ENCODE data around the gene STAT6.

STAT6 gene

GRCh38 chr12:57111031-57111734, at the start of gene STAT6:
Gene STAT6 (minus strand): TSS chr12:57111362. CDS start chr12:57108278, 3,084 bp downstream.
- Histone ChIP-seq H3K9ac (ENCODE audit: low read length) (peak within 1 kb of the TSS; percentile 72), H3K36me3 (ENCODE audit: control insufficient read depth, low read depth, low read length) (peaks cover 9% of the 10 kb centered on the region), H3K27me3 (ENCODE audit: control insufficient read depth, insufficient read depth, low read length) (no peaks in the 10 kb centered on the region), H3K4me3 (ENCODE audit: low read length) (peak within 1 kb of the TSS; percentile 57), H3K9me3 (ENCODE audit: control insufficient read depth, low read depth, low read length) (no peaks in the 10 kb centered on the region), H3K27ac (ENCODE audit: low read length) (peak within 1 kb of the TSS; percentile 82), H3K4me1 (ENCODE audit: control insufficient read depth, low read depth, low read length) (peaks cover 24% of the 10 kb centered on the region)

- no peaks in the 10 kb centered on the region for H3K9me3 ChIP-seq (ENCODE audit: control insufficient read depth, low read depth, low read length)
- H3K4me1 ChIP-seq (ENCODE audit: control insufficient read depth, low read depth, low read length), result no peaks in the 10 kb centered on the region
- H3K36me3 ChIP-seq (ENCODE audit: control insufficient read depth, low read depth, low read length), result peaks cover 80% of the 10 kb centered on the region
- H3K4me3 ChIP-seq (ENCODE audit: low read length), result no peak overlapping the region
- H3K9ac ChIP-seq (ENCODE audit: low read length), result no peak overlapping the region
- H3K27me3 ChIP-seq (ENCODE audit: control insufficient read depth, insufficient read depth, low read length), result no peaks in the 10 kb centered on the region
- no peak overlapping the region for H3K27ac ChIP-seq (ENCODE audit: low read length)
Measured at GRCh38 chr12:57160741-57161140, 49.6 kb upstream of the STAT6 start.

GRCh38 chr12:57160040-57160439, 48.9 kb upstream of the STAT6 start:
- H3K36me3 ChIP-seq (ENCODE audit: control insufficient read depth, low read depth, low read length), result peaks cover 82% of the 10 kb centered on the region
- no peak overlapping the region for H3K27ac ChIP-seq (ENCODE audit: low read length)
- H3K9me3 ChIP-seq (ENCODE audit: control insufficient read depth, low read depth, low read length), result no peaks in the 10 kb centered on the region
- H3K4me1 ChIP-seq (ENCODE audit: control insufficient read depth, low read depth, low read length), result no peaks in the 10 kb centered on the region
- H3K4me3 ChIP-seq (ENCODE audit: low read length), result no peak overlapping the region
- no peaks in the 10 kb centered on the region for H3K27me3 ChIP-seq (ENCODE audit: control insufficient read depth, insufficient read depth, low read length)
- no peak overlapping the region for H3K9ac ChIP-seq (ENCODE audit: low read length)

GRCh38 chr12:57159311-57159710, 48.1 kb upstream of the STAT6 start:
- H3K36me3 ChIP-seq (ENCODE audit: control insufficient read depth, low read depth, low read length), result peaks cover 82% of the 10 kb centered on the region
- H3K27me3 ChIP-seq (ENCODE audit: control insufficient read depth, insufficient read depth, low read length), result no peaks in the 10 kb centered on the region
- H3K9ac ChIP-seq (ENCODE audit: low read length), result no peak overlapping the region
- no peaks in the 10 kb centered on the region for H3K4me1 ChIP-seq (ENCODE audit: control insufficient read depth, low read depth, low read length)
- no peak overlapping the region for H3K27ac ChIP-seq (ENCODE audit: low read length)
- no peaks in the 10 kb centered on the region for H3K9me3 ChIP-seq (ENCODE audit: control insufficient read depth, low read depth, low read length)
- no peak overlapping the region for H3K4me3 ChIP-seq (ENCODE audit: low read length)

- no peak overlapping the region for H3K4me3 ChIP-seq (ENCODE audit: low read length)
- H3K36me3 ChIP-seq (ENCODE audit: control insufficient read depth, low read depth, low read length), result peaks cover 81% of the 10 kb centered on the region
- H3K27me3 ChIP-seq (ENCODE audit: control insufficient read depth, insufficient read depth, low read length), result no peaks in the 10 kb centered on the region
- H3K9me3 ChIP-seq (ENCODE audit: control insufficient read depth, low read depth, low read length), result no peaks in the 10 kb centered on the region
- no peak overlapping the region for H3K9ac ChIP-seq (ENCODE audit: low read length)
- H3K27ac ChIP-seq (ENCODE audit: low read length), result no peak overlapping the region
- H3K4me1 ChIP-seq (ENCODE audit: control insufficient read depth, low read depth, low read length), result no peaks in the 10 kb centered on the region
Measured at GRCh38 chr12:57158665-57159064, 47.5 kb upstream of the STAT6 start.

- Histone ChIP-seq H3K9me3 (ENCODE audit: control insufficient read depth, low read depth, low read length) (no peaks in the 10 kb centered on the region), H3K36me3 (ENCODE audit: control insufficient read depth, low read depth, low read length) (peaks cover 81% of the 10 kb centered on the region), H3K27ac (ENCODE audit: low read length) (no peak overlapping the region), H3K27me3 (ENCODE audit: control insufficient read depth, insufficient read depth, low read length) (no peaks in the 10 kb centered on the region), H3K4me3 (ENCODE audit: low read length) (no peak overlapping the region), H3K4me1 (ENCODE audit: control insufficient read depth, low read depth, low read length) (no peaks in the 10 kb centered on the region), H3K9ac (ENCODE audit: low read length) (no peak overlapping the region)
Measured at GRCh38 chr12:57158186-57158585, 47.0 kb upstream of the STAT6 start.

GRCh38 chr12:57157588-57158173, 46.5 kb upstream of the STAT6 start:
- H3K9ac ChIP-seq (ENCODE audit: low read length), result no peak overlapping the region
- H3K4me1 ChIP-seq (ENCODE audit: control insufficient read depth, low read depth, low read length), result no peaks in the 10 kb centered on the region
- no peak overlapping the region for H3K4me3 ChIP-seq (ENCODE audit: low read length)
- peaks cover 78% of the 10 kb centered on the region for H3K36me3 ChIP-seq (ENCODE audit: control insufficient read depth, low read depth, low read length)
- no peaks in the 10 kb centered on the region for H3K9me3 ChIP-seq (ENCODE audit: control insufficient read depth, low read depth, low read length)
- H3K27me3 ChIP-seq (ENCODE audit: control insufficient read depth, insufficient read depth, low read length), result no peaks in the 10 kb centered on the region
- no peak overlapping the region for H3K27ac ChIP-seq (ENCODE audit: low read length)

GRCh38 chr12:57156701-57157403, 45.7 kb upstream of the STAT6 start:
- Histone ChIP-seq H3K4me1 (ENCODE audit: control insufficient read depth, low read depth, low read length) (peaks cover 6% of the 10 kb centered on the region), H3K9me3 (ENCODE audit: control insufficient read depth, low read depth, low read length) (no peaks in the 10 kb centered on the region), H3K4me3 (ENCODE audit: low read length) (no peak overlapping the region), H3K27me3 (ENCODE audit: control insufficient read depth, insufficient read depth, low read length) (no peaks in the 10 kb centered on the region), H3K36me3 (ENCODE audit: control insufficient read depth, low read depth, low read length) (peaks cover 70% of the 10 kb centered on the region), H3K27ac (ENCODE audit: low read length) (no peak overlapping the region), H3K9ac (ENCODE audit: low read length) (no peak overlapping the region)

- no peaks in the 10 kb centered on the region for H3K27me3 ChIP-seq (ENCODE audit: control insufficient read depth, insufficient read depth, low read length)
- H3K27ac ChIP-seq (ENCODE audit: low read length), result no peak overlapping the region
- no peaks in the 10 kb centered on the region for H3K9me3 ChIP-seq (ENCODE audit: control insufficient read depth, low read depth, low read length)
- peaks cover 10% of the 10 kb centered on the region for H3K4me1 ChIP-seq (ENCODE audit: control insufficient read depth, low read depth, low read length)
- no peak overlapping the region for H3K9ac ChIP-seq (ENCODE audit: low read length)
- no peak overlapping the region for H3K4me3 ChIP-seq (ENCODE audit: low read length)
- H3K36me3 ChIP-seq (ENCODE audit: control insufficient read depth, low read depth, low read length), result peaks cover 51% of the 10 kb centered on the region
Measured at GRCh38 chr12:57154804-57155434, 43.8 kb upstream of the STAT6 start.

GRCh38 chr12:57154076-57154475, 42.9 kb upstream of the STAT6 start:
- Histone ChIP-seq H3K9ac (ENCODE audit: low read length) (no peak overlapping the region), H3K4me3 (ENCODE audit: low read length) (no peak overlapping the region), H3K36me3 (ENCODE audit: control insufficient read depth, low read depth, low read length) (peaks cover 48% of the 10 kb centered on the region)

GRCh38 chr12:57153415-57153997, 42.3 kb upstream of the STAT6 start:
- Histone ChIP-seq H3K27me3 (ENCODE audit: control insufficient read depth, insufficient read depth, low read length) (no peaks in the 10 kb centered on the region), H3K36me3 (ENCODE audit: control insufficient read depth, low read depth, low read length) (peaks cover 45% of the 10 kb centered on the region), H3K9me3 (ENCODE audit: control insufficient read depth, low read depth, low read length) (no peaks in the 10 kb centered on the region), H3K27ac (ENCODE audit: low read length) (no peak overlapping the region), H3K4me3 (ENCODE audit: low read length) (no peak overlapping the region), H3K9ac (ENCODE audit: low read length) (no peak overlapping the region), H3K4me1 (ENCODE audit: control insufficient read depth, low read depth, low read length) (peaks cover 10% of the 10 kb centered on the region)

More at GRCh38 chr12:57154076-57154475, 42.9 kb upstream of the STAT6 start:
- Histone ChIP-seq H3K27ac (ENCODE audit: low read length) (no peak overlapping the region), H3K4me1 (ENCODE audit: control insufficient read depth, low read depth, low read length) (peaks cover 10% of the 10 kb centered on the region), H3K27me3 (ENCODE audit: control insufficient read depth, insufficient read depth, low read length) (no peaks in the 10 kb centered on the region), H3K9me3 (ENCODE audit: control insufficient read depth, low read depth, low read length) (no peaks in the 10 kb centered on the region)
